GM23248 (cell line): Measurements from ENCODE around the gene TSPAN9. TPM values are rescaled to one million over a fixed set of nuclear protein-coding genes. Genes with fewer than 3 reads are reported as not detected.

Experiments used
- DNase-seq: peaks from one replicate; pipeline ENCODE4 v3.0.0-alpha.2; 2015
- H2AFZ ChIP-seq: fragments of 200-600 bp; sonication (generic); 2 replicates; pipeline ENCODE4 v1.6.1; 2016; ENCODE audit warnings: antibody characterized with exemption
- H3F3A ChIP-seq: fragments of 200-600 bp; sonication (generic); 2 replicates; pipeline ENCODE4 v1.6.1; 2016; ENCODE audit warnings: mild to moderate bottlenecking, antibody characterized with exemption, mixed run types; ENCODE audit not compliant: insufficient read depth
- H3K27ac ChIP-seq: fragments of 200-600 bp; sonication (generic); 2 replicates; pipeline ENCODE4 v1.5.1; 2016; ENCODE audit warnings: mild to moderate bottlenecking
- H3K27me3 ChIP-seq: fragments of 200-600 bp; sonication (generic); replicated peaks from 2 replicates; pipeline ENCODE4 v1.6.1; 2016; ENCODE audit warnings: mild to moderate bottlenecking; ENCODE audit not compliant: insufficient read depth
- H3K36me3 ChIP-seq: fragments of 200-600 bp; sonication (generic); 2 replicates; pipeline ENCODE4 v1.6.1; 2016; ENCODE audit warnings: low read depth, mild to moderate bottlenecking
- H3K4me1 ChIP-seq: fragments of 200-600 bp; sonication (generic); 2 replicates; pipeline ENCODE4 v1.6.1; 2016; ENCODE audit warnings: mild to moderate bottlenecking; ENCODE audit not compliant: insufficient read depth
- H3K4me2 ChIP-seq: fragments of 200-600 bp; sonication (generic); one replicate; pipeline ENCODE4 v1.6.1; 2016; ENCODE audit warnings: mild to moderate bottlenecking; ENCODE audit not compliant: unreplicated experiment
- H3K4me3 ChIP-seq: fragments of 200-600 bp; sonication (generic); 2 replicates; pipeline ENCODE4 v1.5.1; 2016; ENCODE audit warnings: mild to moderate bottlenecking
- H3K79me2 ChIP-seq: fragments of 200-600 bp; sonication (generic); 2 replicates; pipeline ENCODE4 v1.6.1; 2016; ENCODE audit warnings: mild to moderate bottlenecking; ENCODE audit not compliant: insufficient read depth
- H3K9ac ChIP-seq: fragments of 200-600 bp; sonication (generic); 2 replicates; pipeline ENCODE4 v1.6.1; 2016; ENCODE audit warnings: mild to moderate bottlenecking
- H3K9me2 ChIP-seq: fragments of 200-600 bp; sonication (generic); 2 replicates; pipeline ENCODE4 v1.6.1; 2016; ENCODE audit warnings: mixed run types, mild to moderate bottlenecking, moderate library complexity; ENCODE audit not compliant: insufficient read depth
- H3K9me3 ChIP-seq: fragments of 200-600 bp; sonication (generic); one replicate; pipeline ENCODE4 v1.6.1; 2017; ENCODE audit warnings: low read depth
- H4K20me1 ChIP-seq: fragments of 200-600 bp; sonication (generic); 2 replicates; pipeline ENCODE4 v1.6.0; 2016; ENCODE audit not compliant: insufficient read depth
- EZH2 ChIP-seq: fragments of 200-600 bp; sonication (generic); IDR thresholded peaks from 2 replicates; pipeline ENCODE4 v1.6.1; 2018; ENCODE audit warnings: antibody characterized with exemption, mild to moderate bottlenecking; ENCODE audit not compliant: insufficient read depth, poor library complexity, severe bottlenecking
- EZH2phosphoT487 ChIP-seq: fragments of 200-600 bp; sonication (generic); IDR thresholded peaks from 2 replicates; pipeline ENCODE4 v1.6.1; 2018; ENCODE audit warnings: antibody characterized with exemption, moderate library complexity, mild to moderate bottlenecking, low read depth; ENCODE audit not compliant: insufficient read depth
- WGBS, 2 experiments: methylation state at CpG; one replicate each; pipeline ENCODE4 v1.1.6; 2015 to 2017; ENCODE audit warnings: low lambda C conversion rate in 2 of 2, low coverage in 1 of 2; ENCODE audit errors: missing lambda C conversion rate in 2 of 2; 5-methylcytosine and 5-hydroxymethylcytosine counted together
- in situ Hi-C: fragments of 300-500 bp; cut with MboI; formaldehyde crosslinking; loops from 2 replicates; pipeline ENCODE4 v1.15.0; 2020
- polyA plus RNA-seq: library from polyadenylated mRNA; unstranded; fragments of >200 nt; fragmentation: Nextera tagmentation; extraction: Ambion mirVana; gene quantifications from 2 replicates; pipeline ENCODE4 v1.2.1, GENCODE V29; 2016
- small RNA-seq: library from RNA; depleted of rRNA; stranded (forward); fragments of <200 nt; gene quantifications from one replicate; pipeline ENCODE3, GENCODE V24; 2014; ENCODE audit warnings: low read depth, low replicate concordance
- total RNA-seq: library from RNA; depleted of rRNA; stranded (reverse); fragments of >200 nt; shearing (Covaris generic); gene quantifications from 2 replicates; pipeline ENCODE4 v1.2.3, GENCODE V29; 2014; rRNA removed

Gene TSPAN9
- total and polyA plus RNA-seq, 2 experiments from 2014 or later: 9.5 to 14.4 TPM

- Histone ChIP-seq H3K9me3 (no peaks in the 10 kb centered on the region), H3K4me1 (no peaks in the 10 kb centered on the region), H3F3A (no peaks in the 10 kb centered on the region), H4K20me1 (no peaks in the 10 kb centered on the region), H3K4me2 (no peak overlapping the region), H3K36me3 (no peaks in the 10 kb centered on the region), H3K79me2 (no peaks in the 10 kb centered on the region), H3K9me2 (no peaks in the 10 kb centered on the region), H3K27me3 (peaks cover 16% of the 10 kb centered on the region), H3K27ac (no peak overlapping the region), H3K9ac (no peak overlapping the region), H2AFZ (no peak overlapping the region), H3K4me3 (no peak overlapping the region)
- in situ Hi-C loops: no loop called here
- no peak for DNase-seq
- WGBS, 2 experiments: 51 to 53% methylated on average over 8 of the region's 8 CpGs
- no peak for TF ChIP-seq EZH2phosphoT487
- no peak for TF ChIP-seq EZH2
Measured at GRCh38 chr12:3335078-3335487, 257.9 kb downstream of the TSPAN9 start.

Small RNA genes lying within 50 kb of the gene (small RNA-seq; reads per million reads assigned to genes)
- 24.4 reads per million, percentile 90 among the genes with 10 or more reads in this experiment for gene AC005912.1
- not detected for gene RF00017

Other genes with a start within 250 kb of the TSPAN9 start
- gene NRIP2, start 242.3 kb upstream of the TSPAN9 start, total RNA-seq: not detected in 2 replicates
- gene NRIP2, start 242.3 kb upstream of the TSPAN9 start, polyA plus RNA-seq: 0.24 and 0.46 TPM in 2 replicates
- gene TEX52, start 220.3 kb upstream of the TSPAN9 start, total RNA-seq: not detected in 2 replicates
- gene TEX52, start 220.3 kb upstream of the TSPAN9 start, polyA plus RNA-seq: not detected in 2 replicates
- 12.4 and 23.9 TPM in 2 replicates for gene FOXM1, start 200.2 kb upstream of the TSPAN9 start, total RNA-seq
- 15.4 TPM in 2 replicates for gene FOXM1, start 200.2 kb upstream of the TSPAN9 start, polyA plus RNA-seq
- 27.6 and 35.3 TPM in 2 replicates for gene RHNO1, start 200.2 kb upstream of the TSPAN9 start, total RNA-seq
- gene RHNO1, start 200.2 kb upstream of the TSPAN9 start, polyA plus RNA-seq: 38.4 and 40.3 TPM in 2 replicates
- 29.2 and 47.0 TPM in 2 replicates for gene TULP3, start 186.5 kb upstream of the TSPAN9 start, total RNA-seq
- 39.4 and 42.6 TPM in 2 replicates for gene TULP3, start 186.5 kb upstream of the TSPAN9 start, polyA plus RNA-seq
- gene TEAD4, start 118.0 kb upstream of the TSPAN9 start, total RNA-seq: 13.6 and 14.8 TPM in 2 replicates
- 13.2 and 13.8 TPM in 2 replicates for gene TEAD4, start 118.0 kb upstream of the TSPAN9 start, polyA plus RNA-seq